IMR-90 (cell line): ENCODE results near the gene RGMB. TPM values are rescaled to one million over a fixed set of nuclear protein-coding genes. Genes with fewer than 3 reads are reported as not detected.

ENCODE experiments used
- ATAC-seq: fragments of 200-7000 bp; cut with Tn5 transposase; 2 replicates; pipeline ENCODE4 v1.9.1; 2020; ENCODE audit warnings: low read depth, mild to moderate bottlenecking, moderate library complexity
- BruUV-seq: library from RNA; stranded (reverse); fragments of 400-500 nt; replicated peaks from 2 replicates; lab custom pipeline; 2021; lab: Mats Ljungman, UMichigan
- CTCF ChIA-PET: fragments of 300-600 bp; formaldehyde crosslinking; extraction: SDS; loops from one replicate; lab custom pipeline; 2021; ENCODE audit warnings: antibody characterized with exemption; lab: Yijun Ruan, JAX
- POLR2A ChIA-PET: fragments of 300-600 bp; sonication (Branson Sonifier 250); formaldehyde crosslinking; loops from one replicate; lab custom pipeline; 2022; ENCODE audit warnings: antibody characterized with exemption; ENCODE audit not compliant: unreplicated experiment; lab: Charles Lee
- DNase-seq: peaks from one replicate; pipeline ENCODE4 v3.0.0; 2013
- H2AFZ ChIP-seq: replicated peaks from 2 replicates; pipeline ENCODE3; 2013; ENCODE audit warnings: low read length, mild to moderate bottlenecking; ENCODE audit not compliant: poor library complexity
- H2AK5ac ChIP-seq: 2 replicates; pipeline ENCODE4 v1.6.1; 2013; ENCODE audit warnings: low read depth, low read length, inconsistent platforms
- H2AK9ac ChIP-seq: replicated peaks from 2 replicates; pipeline ENCODE3; 2013; ENCODE audit warnings: mild to moderate bottlenecking, low read depth, low read length, moderate library complexity; ENCODE audit not compliant: poor library complexity
- H2BK120ac ChIP-seq: 2 replicates; pipeline ENCODE4 v1.6.1; 2013; ENCODE audit warnings: low read depth, low read length, inconsistent platforms
- H2BK15ac ChIP-seq: 3 replicates; pipeline ENCODE4 v1.6.1; 2013; ENCODE audit warnings: low read depth, low read length, inconsistent platforms
- H2BK20ac ChIP-seq: 2 replicates; pipeline ENCODE4 v1.6.1; 2013; ENCODE audit warnings: low read depth, mild to moderate bottlenecking, inconsistent platforms, low read length, moderate library complexity
- H2BK5ac ChIP-seq: 2 replicates; pipeline ENCODE4 v1.6.1; 2013; ENCODE audit warnings: mild to moderate bottlenecking, low read depth, low read length, inconsistent platforms; ENCODE audit not compliant: poor library complexity, severe bottlenecking
- H3K14ac ChIP-seq: replicated peaks from 2 replicates; pipeline ENCODE4 v1.6.1; 2013; ENCODE audit warnings: low read depth, low read length, inconsistent platforms
- H3K18ac ChIP-seq: 2 replicates; pipeline ENCODE4 v1.6.1; 2013; ENCODE audit warnings: low read depth, low read length, control low read depth
- H3K23ac ChIP-seq: 2 replicates; pipeline ENCODE4 v1.6.1; 2013; ENCODE audit warnings: low read depth, low read length, inconsistent platforms
- H3K27ac ChIP-seq: 2 replicates; pipeline ENCODE4 v1.5.1; 2013; ENCODE audit warnings: mild to moderate bottlenecking, control low read depth, low read length; ENCODE audit not compliant: insufficient read depth
- H3K27me3 ChIP-seq: 2 replicates; pipeline ENCODE4 v1.6.1; 2013; ENCODE audit warnings: low read length; ENCODE audit not compliant: control insufficient read depth, insufficient read depth
- H3K36me3 ChIP-seq: 2 replicates; pipeline ENCODE4 v1.6.1; 2013; ENCODE audit warnings: low read length, mixed read lengths; ENCODE audit not compliant: control insufficient read depth, insufficient read depth
- H3K4ac ChIP-seq: 2 replicates; pipeline ENCODE4 v1.6.1; 2013; ENCODE audit warnings: low read depth, low read length, inconsistent platforms
- H3K4me1 ChIP-seq: 2 replicates; pipeline ENCODE4 v1.6.1; 2013; ENCODE audit warnings: low read length, mixed read lengths; ENCODE audit not compliant: control insufficient read depth, insufficient read depth
- H3K4me2 ChIP-seq: 2 replicates; pipeline ENCODE4 v1.6.1; 2013; ENCODE audit warnings: low read depth, mild to moderate bottlenecking, control low read depth, low read length, moderate library complexity
- H3K4me3 ChIP-seq: 2 replicates; pipeline ENCODE4 v1.5.1; 2013; ENCODE audit warnings: low read depth, mild to moderate bottlenecking, control low read depth, low read length, moderate library complexity; ENCODE audit not compliant: insufficient read depth
- H3K56ac ChIP-seq: 2 replicates; pipeline ENCODE4 v1.6.1; 2013; ENCODE audit warnings: low read length, inconsistent platforms; ENCODE audit not compliant: insufficient read depth; ENCODE audit errors: extremely low read depth
- H3K79me1 ChIP-seq, 2 experiments: 2 replicates each; pipeline ENCODE4 v1.6.1; 2013; ENCODE audit warnings: low read length in 2 of 2, inconsistent platforms in 1 of 2, low read depth in 1 of 2
- H3K9ac ChIP-seq: 2 replicates; pipeline ENCODE4 v1.6.1; 2013; ENCODE audit warnings: low read depth, low read length, control low read depth
- H3K9me1 ChIP-seq: 2 replicates; pipeline ENCODE4 v1.6.1; 2013; ENCODE audit warnings: low read length, inconsistent platforms; ENCODE audit not compliant: insufficient read depth
- H3K9me3 ChIP-seq: 2 replicates; pipeline ENCODE4 v1.6.1; 2013; ENCODE audit warnings: low read length; ENCODE audit not compliant: control insufficient read depth, insufficient read depth
- H4K20me1 ChIP-seq: 2 replicates; pipeline ENCODE4 v1.6.1; 2013; ENCODE audit warnings: low read length, inconsistent platforms; ENCODE audit not compliant: insufficient read depth
- H4K5ac ChIP-seq: 2 replicates; pipeline ENCODE4 v1.6.1; 2013; ENCODE audit warnings: mild to moderate bottlenecking, low read depth, low read length, control low read depth
- H4K8ac ChIP-seq, 2 experiments: 2 replicates each; pipeline ENCODE4 v1.6.1; 2013; ENCODE audit warnings: low read depth in 2 of 2, low read length in 2 of 2, control low read depth in 1 of 2, inconsistent platforms in 1 of 2
- H4K91ac ChIP-seq: 2 replicates; pipeline ENCODE4 v1.6.1; 2013; ENCODE audit warnings: low read depth, low read length, inconsistent platforms; ENCODE audit not compliant: insufficient read depth
- BHLHE40 ChIP-seq: fragments of 150-350 bp; IDR thresholded peaks from 2 replicates; pipeline ENCODE4 v1.6.1; 2016; ENCODE audit warnings: mild to moderate bottlenecking, low read depth, low read length
- CEBPB ChIP-seq: IDR thresholded peaks from 2 replicates; pipeline ENCODE4 v1.6.1; 2012; ENCODE audit warnings: low read depth, low read length, improper control_type of control experiment
- CHD1 ChIP-seq: IDR thresholded peaks from 2 replicates; pipeline ENCODE4 v1.6.1; 2012; ENCODE audit warnings: low read depth, low read length, improper control_type of control experiment
- FOS ChIP-seq: fragments of 150-350 bp; IDR thresholded peaks from 2 replicates; pipeline ENCODE4 v1.6.1; 2016; ENCODE audit warnings: low read depth, low read length
- MAFK ChIP-seq: IDR thresholded peaks from 2 replicates; pipeline ENCODE4 v1.6.1; 2012; ENCODE audit warnings: low read depth, low read length, improper control_type of control experiment
- MAZ ChIP-seq: IDR thresholded peaks from 2 replicates; pipeline ENCODE4 v1.6.1; 2012; ENCODE audit warnings: low read depth, mild to moderate bottlenecking, low read length, improper control_type of control experiment, moderate library complexity, borderline replicate concordance
- MXI1 ChIP-seq: IDR thresholded peaks from 2 replicates; pipeline ENCODE4 v1.6.1; 2012; ENCODE audit warnings: low read depth, mild to moderate bottlenecking, low read length, moderate library complexity, borderline replicate concordance
- NFE2L2 ChIP-seq: fragments of 150-350 bp; IDR thresholded peaks from 2 replicates; pipeline ENCODE4 v1.6.1; 2016; ENCODE audit warnings: low read depth, mild to moderate bottlenecking, low read length
- POLR2A ChIP-seq: IDR thresholded peaks from 2 replicates; pipeline ENCODE4 v1.6.1; 2012; ENCODE audit warnings: mild to moderate bottlenecking, low read depth, low read length
- RAD21 ChIP-seq: IDR thresholded peaks from 2 replicates; pipeline ENCODE4 v1.6.1; 2012; ENCODE audit warnings: low read length, improper control_type of control experiment
- RCOR1 ChIP-seq: IDR thresholded peaks from 2 replicates; pipeline ENCODE4 v1.6.1; 2012; ENCODE audit warnings: mild to moderate bottlenecking, low read length, improper control_type of control experiment; ENCODE audit not compliant: insufficient replicate concordance
- RFX5 ChIP-seq: IDR thresholded peaks from 2 replicates; pipeline ENCODE4 v1.8.0; 2012; ENCODE audit warnings: low read depth, mild to moderate bottlenecking, low read length, moderate library complexity
- SMC3 ChIP-seq: fragments of 150-350 bp; IDR thresholded peaks from 2 replicates; pipeline ENCODE4 v1.6.1; 2016; ENCODE audit warnings: low read depth, mild to moderate bottlenecking, antibody characterized with exemption, low read length, moderate library complexity
- WGBS, 2 experiments: methylation state at CpG; one replicate each; pipeline versions ENCODE4 v1.1.5 to v1.1.7; 2013; ENCODE audit warnings: missing lambda C conversion rate in 2 of 2; ENCODE audit not compliant: insufficient read length in 1 of 2; ENCODE audit errors: extremely low coverage in 2 of 2; 5-methylcytosine and 5-hydroxymethylcytosine counted together
- dilution Hi-C: fragments of 300-500 bp; cut with HindIII; formaldehyde crosslinking; loops from one replicate; pipeline ENCODE4 v1.14.3; 2018; ENCODE audit warnings: low sequenced_read_pairs; ENCODE audit not compliant: unreplicated experiment
- in situ Hi-C: fragments of 300-500 bp; cut with MboI; formaldehyde crosslinking; loops from 3 replicates; pipeline ENCODE4 v1.14.3; 2019; ENCODE audit warnings: low sequenced_read_pairs, inconsistent platforms, mixed read lengths
- intact Hi-C: fragments of 100-400 bp; cut with micrococcal nuclease; formaldehyde crosslinking; loops from 2 replicates; pipeline ENCODE4 v1.10.0; 2022
- polyA plus RNA-seq, 3 experiments: library from polyadenylated mRNA; depleted of rRNA; stranded (reverse); fragments of >200 nt; gene quantifications; 2 replicates each; pipeline ENCODE4 v1.2.3, GENCODE V29; 2012; ENCODE audit warnings: low replicate concordance in 1 of 3
- total RNA-seq: library from RNA; depleted of rRNA; stranded (reverse); fragments of >200 nt; gene quantifications from 2 replicates; pipeline ENCODE4 v1.2.3, GENCODE V29; 2012
- TF ChIP-seq, protein P1 (sequence below): fragments of 150-350 bp; IDR thresholded peaks from 2 replicates; pipeline ENCODE4 v1.6.1; 2016; ENCODE audit warnings: low read depth, mild to moderate bottlenecking, low read length, moderate library complexity, borderline replicate concordance
- TF ChIP-seq, protein P2 (sequence below): conservative IDR thresholded peaks from 2 replicates; pipeline ENCODE4 v1.5.1; 2012; ENCODE audit warnings: mild to moderate bottlenecking, low read depth, low read length, improper control_type of control experiment
- TF ChIP-seq, protein P3 (sequence below): fragments of 150-350 bp; IDR thresholded peaks from 2 replicates; pipeline ENCODE4 v1.6.1; 2017; ENCODE audit warnings: mild to moderate bottlenecking, antibody characterized with exemption, low read length, low read depth

The RGMB gene
- total and polyA plus RNA-seq, 2 of the 4 experiments (the other 2 are of a cell fraction): 74.4 to 129 TPM

DNA sequence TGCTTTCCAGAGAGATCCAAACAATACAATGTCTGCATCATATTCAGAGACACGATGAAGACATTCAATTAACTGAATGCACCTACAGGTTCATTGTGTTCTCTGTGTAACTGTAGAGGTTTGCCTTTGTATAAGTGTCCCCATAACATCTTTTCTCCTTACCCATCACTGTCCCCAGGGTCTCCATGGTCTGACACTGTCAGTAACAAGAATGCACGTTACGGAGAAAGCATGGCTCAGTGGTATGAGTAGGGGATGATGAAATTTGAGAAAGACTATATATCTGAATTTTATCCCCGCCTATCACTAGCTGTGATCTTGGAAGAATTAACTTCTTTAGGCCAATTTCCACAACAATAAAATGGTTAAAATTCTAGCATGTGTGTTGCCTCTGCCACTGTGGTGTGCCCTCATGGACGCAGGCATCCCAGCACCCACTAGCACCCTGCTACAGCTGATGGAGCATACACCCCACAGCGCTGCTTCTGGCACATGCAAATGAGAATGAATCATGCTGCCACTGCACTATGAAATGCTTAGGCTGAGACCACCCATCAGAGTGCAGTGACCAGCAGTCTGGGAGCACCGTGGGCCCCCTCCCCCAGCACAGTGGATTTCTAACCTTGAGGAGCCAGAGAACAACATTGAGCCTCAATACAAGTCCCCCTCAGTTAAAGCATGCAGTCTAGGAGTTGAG is 54.3 kb downstream of the RGMB start:
- ATAC-seq (no peak), DNase-seq (no peak)
- WGBS, 2 experiments: 93% methylated on average over 2 of the region's 7 CpGs; no CpG with 5 or more reads in 1 of the 2 experiments
- Histone ChIP-seq H3K27me3 (no peaks in the 10 kb centered on the region), H2BK120ac (no peak overlapping the region), H3K36me3 (no peaks in the 10 kb centered on the region), H3K56ac (no peak overlapping the region), H2AK5ac (no peak overlapping the region), H3K79me1 (no peaks in the 10 kb centered on the region), H4K20me1 (no peaks in the 10 kb centered on the region), H3K9ac (no peak overlapping the region), H3K14ac (no peak overlapping the region), H2BK5ac (no peak overlapping the region), H4K5ac (no peak overlapping the region), H3K4me2 (no peak overlapping the region), H3K9me1 (no peaks in the 10 kb centered on the region), H2AK9ac (no peak overlapping the region), H2AFZ (no peak overlapping the region), H3K18ac (no peak overlapping the region), H3K23ac (no peak overlapping the region), H4K8ac (no peak overlapping the region), H4K91ac (no peak overlapping the region), H3K4me3 (no peak overlapping the region), H3K27ac (no peak overlapping the region), H3K9me3 (no peaks in the 10 kb centered on the region), H3K4ac (no peak overlapping the region), H3K4me1 (no peaks in the 10 kb centered on the region), H2BK15ac (no peak overlapping the region), H2BK20ac (no peak overlapping the region)
- dilution Hi-C loops (no loop called here), intact Hi-C loops (loop anchor here (1.0 to 10.0 kb wide), 8 partner anchors 57 to 1665 kb away; partner anchors contain the start of gene RIOK2), in situ Hi-C loops (no loop called here)
- ChIA-PET CTCF (no interaction called here), POLR2A (no interaction called here)
- no TSS peak for BruUV-seq
- TF ChIP-seq CEBPB (no peak), MAZ (no peak), RFX5 (no peak), NFE2L2 (no peak), CHD1 (no peak), RAD21 (no peak), POLR2A (no peak; the same call in 1 of the 2 replicates), BHLHE40 (no peak), RCOR1 (no peak), FOS (no peak), MXI1 (no peak), MAFK (no peak), SMC3 (no peak)
- TF ChIP-seq, protein P1, sequence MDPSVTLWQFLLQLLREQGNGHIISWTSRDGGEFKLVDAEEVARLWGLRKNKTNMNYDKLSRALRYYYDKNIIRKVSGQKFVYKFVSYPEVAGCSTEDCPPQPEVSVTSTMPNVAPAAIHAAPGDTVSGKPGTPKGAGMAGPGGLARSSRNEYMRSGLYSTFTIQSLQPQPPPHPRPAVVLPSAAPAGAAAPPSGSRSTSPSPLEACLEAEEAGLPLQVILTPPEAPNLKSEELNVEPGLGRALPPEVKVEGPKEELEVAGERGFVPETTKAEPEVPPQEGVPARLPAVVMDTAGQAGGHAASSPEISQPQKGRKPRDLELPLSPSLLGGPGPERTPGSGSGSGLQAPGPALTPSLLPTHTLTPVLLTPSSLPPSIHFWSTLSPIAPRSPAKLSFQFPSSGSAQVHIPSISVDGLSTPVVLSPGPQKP: no peak
- TF ChIP-seq, protein P2, sequence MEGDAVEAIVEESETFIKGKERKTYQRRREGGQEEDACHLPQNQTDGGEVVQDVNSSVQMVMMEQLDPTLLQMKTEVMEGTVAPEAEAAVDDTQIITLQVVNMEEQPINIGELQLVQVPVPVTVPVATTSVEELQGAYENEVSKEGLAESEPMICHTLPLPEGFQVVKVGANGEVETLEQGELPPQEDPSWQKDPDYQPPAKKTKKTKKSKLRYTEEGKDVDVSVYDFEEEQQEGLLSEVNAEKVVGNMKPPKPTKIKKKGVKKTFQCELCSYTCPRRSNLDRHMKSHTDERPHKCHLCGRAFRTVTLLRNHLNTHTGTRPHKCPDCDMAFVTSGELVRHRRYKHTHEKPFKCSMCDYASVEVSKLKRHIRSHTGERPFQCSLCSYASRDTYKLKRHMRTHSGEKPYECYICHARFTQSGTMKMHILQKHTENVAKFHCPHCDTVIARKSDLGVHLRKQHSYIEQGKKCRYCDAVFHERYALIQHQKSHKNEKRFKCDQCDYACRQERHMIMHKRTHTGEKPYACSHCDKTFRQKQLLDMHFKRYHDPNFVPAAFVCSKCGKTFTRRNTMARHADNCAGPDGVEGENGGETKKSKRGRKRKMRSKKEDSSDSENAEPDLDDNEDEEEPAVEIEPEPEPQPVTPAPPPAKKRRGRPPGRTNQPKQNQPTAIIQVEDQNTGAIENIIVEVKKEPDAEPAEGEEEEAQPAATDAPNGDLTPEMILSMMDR: no peak
- TF ChIP-seq, protein P3, sequence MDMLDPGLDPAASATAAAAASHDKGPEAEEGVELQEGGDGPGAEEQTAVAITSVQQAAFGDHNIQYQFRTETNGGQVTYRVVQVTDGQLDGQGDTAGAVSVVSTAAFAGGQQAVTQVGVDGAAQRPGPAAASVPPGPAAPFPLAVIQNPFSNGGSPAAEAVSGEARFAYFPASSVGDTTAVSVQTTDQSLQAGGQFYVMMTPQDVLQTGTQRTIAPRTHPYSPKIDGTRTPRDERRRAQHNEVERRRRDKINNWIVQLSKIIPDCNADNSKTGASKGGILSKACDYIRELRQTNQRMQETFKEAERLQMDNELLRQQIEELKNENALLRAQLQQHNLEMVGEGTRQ: no peak
